ENCODE measurements around the gene ENTREP1.

DNA sequence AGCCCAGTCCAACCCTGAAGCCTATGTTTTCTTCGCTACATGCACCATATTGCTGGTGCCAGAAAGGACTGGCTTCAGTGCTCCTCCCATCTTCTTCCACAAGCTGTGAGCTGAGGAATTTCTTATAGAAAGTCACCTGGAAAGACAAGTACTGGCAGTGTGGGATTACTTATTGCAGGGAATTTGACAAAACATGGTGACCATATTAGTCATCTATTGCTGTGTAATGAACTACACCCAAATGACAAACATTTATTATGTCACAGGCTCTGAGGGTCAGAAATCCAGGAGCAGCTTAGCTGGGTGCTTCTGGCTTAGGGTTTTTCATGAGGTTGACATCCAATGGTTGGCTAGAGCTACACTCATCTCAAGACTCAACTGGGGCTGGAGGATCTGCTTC, 75.5 kb downstream of the ENTREP1 start:
- TF ChIP-seq MXI1 (IDR thresholded peaks at IDR 0.05; ENCODE audit: low read depth, low read length) (no peak), POLR2AphosphoS5 (IDR thresholded peaks at IDR 0.05; ENCODE audit: low read depth, low read length) (no peak), EZH2phosphoT487 (IDR thresholded peaks at IDR 0.05; ENCODE audit: borderline replicate concordance, low read depth) (no peak)
- TF ChIP-seq, protein P1, sequence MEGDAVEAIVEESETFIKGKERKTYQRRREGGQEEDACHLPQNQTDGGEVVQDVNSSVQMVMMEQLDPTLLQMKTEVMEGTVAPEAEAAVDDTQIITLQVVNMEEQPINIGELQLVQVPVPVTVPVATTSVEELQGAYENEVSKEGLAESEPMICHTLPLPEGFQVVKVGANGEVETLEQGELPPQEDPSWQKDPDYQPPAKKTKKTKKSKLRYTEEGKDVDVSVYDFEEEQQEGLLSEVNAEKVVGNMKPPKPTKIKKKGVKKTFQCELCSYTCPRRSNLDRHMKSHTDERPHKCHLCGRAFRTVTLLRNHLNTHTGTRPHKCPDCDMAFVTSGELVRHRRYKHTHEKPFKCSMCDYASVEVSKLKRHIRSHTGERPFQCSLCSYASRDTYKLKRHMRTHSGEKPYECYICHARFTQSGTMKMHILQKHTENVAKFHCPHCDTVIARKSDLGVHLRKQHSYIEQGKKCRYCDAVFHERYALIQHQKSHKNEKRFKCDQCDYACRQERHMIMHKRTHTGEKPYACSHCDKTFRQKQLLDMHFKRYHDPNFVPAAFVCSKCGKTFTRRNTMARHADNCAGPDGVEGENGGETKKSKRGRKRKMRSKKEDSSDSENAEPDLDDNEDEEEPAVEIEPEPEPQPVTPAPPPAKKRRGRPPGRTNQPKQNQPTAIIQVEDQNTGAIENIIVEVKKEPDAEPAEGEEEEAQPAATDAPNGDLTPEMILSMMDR (IDR thresholded peaks at IDR 0.05), result no peak
